K562 (cell line): ENCODE measurements around the gene IL20RB. TPM values are rescaled to one million over a fixed set of nuclear protein-coding genes. Genes with fewer than 3 reads are reported as not detected.

ENCODE experiments used
- ATAC-seq: fragments of 200-7000 bp; cut with Tn5 transposase; 3 replicates; pipeline ENCODE4 v1.9.1; 2020; ENCODE audit warnings: moderate library complexity
- BruUV-seq: library from RNA; stranded (reverse); fragments of 400-500 nt; replicated peaks from 2 replicates; lab custom pipeline; 2021; lab: Mats Ljungman, UMichigan
- CTCF ChIA-PET: fragments of 300-600 bp; formaldehyde crosslinking; extraction: SDS; loops from one replicate; lab custom pipeline; 2021; ENCODE audit warnings: low intra/inter-chr PET ratio; lab: Yijun Ruan, JAX
- POLR2A ChIA-PET: fragments of 300-600, 350-650 bp; sonication (Branson Sonifier 250); formaldehyde crosslinking; extraction: SDS; loops from one replicate; lab custom pipeline; 2021; ENCODE audit warnings: antibody characterized with exemption, inconsistent platforms; lab: Yijun Ruan, JAX
- DNase-seq, 4 experiments: peaks; one replicate each; pipeline versions ENCODE4 v3.0.0 to v3.0.0-alpha.2; 2011 to 2018; ENCODE audit warnings: low spot score in 3 of 4, mixed read lengths in 3 of 4; ENCODE audit errors: extremely low read depth in 1 of 4
- FAIRE-seq: peaks from 2 replicates; lab custom pipeline; 2011; peaks lifted over from hg19 to GRCh38; lab: Jason Lieb, UNC
- H2AFZ ChIP-seq: 2 replicates; pipeline ENCODE4 v1.6.0; 2011; ENCODE audit warnings: low read depth, low read length, control low read depth, inconsistent platforms
- H3K27ac ChIP-seq: fragments of 200-600 bp; 3 replicates; pipeline ENCODE4 v1.8.0; 2011; ENCODE audit warnings: low read depth, mild to moderate bottlenecking, control low read depth, inconsistent platforms, low read length, moderate library complexity, mixed read lengths; ENCODE audit errors: extremely low read depth
- H3K27me3 ChIP-seq, 2 experiments: fragments of 300-600 bp in 1 of 2; 2 replicates in 1 of 2; 3 replicates in 1 of 2; pipeline versions ENCODE4 v1.6.0 to v1.8.0; 2011; ENCODE audit warnings: inconsistent platforms in 2 of 2, low read length in 2 of 2, mild to moderate bottlenecking in 1 of 2, mixed read lengths in 1 of 2, moderate library complexity in 1 of 2; ENCODE audit not compliant: control insufficient read depth in 2 of 2, insufficient read depth in 2 of 2
- H3K36me3 ChIP-seq: fragments of 300-600 bp; 3 replicates; pipeline ENCODE4 v1.8.0; 2011; ENCODE audit warnings: mild to moderate bottlenecking, low read length, inconsistent platforms; ENCODE audit not compliant: control insufficient read depth, insufficient read depth
- H3K4me1 ChIP-seq, 2 experiments: fragments of 200-600 bp in 1 of 2; replicated peaks in 1 of 2; 2 replicates in 1 of 2; 3 replicates in 1 of 2; pipeline versions ENCODE4 v1.5.1 to v1.8.0; 2011; ENCODE audit warnings: inconsistent platforms in 2 of 2, low read length in 2 of 2, mild to moderate bottlenecking in 1 of 2, mixed read lengths in 1 of 2, moderate library complexity in 1 of 2; ENCODE audit not compliant: control insufficient read depth in 2 of 2, insufficient read depth in 2 of 2
- H3K4me2 ChIP-seq: 2 replicates; pipeline ENCODE4 v1.6.1; 2011; ENCODE audit warnings: low read length, control low read depth, inconsistent platforms, mixed read lengths; ENCODE audit not compliant: insufficient read depth
- H3K4me3 ChIP-seq: fragments of 200-600 bp; sonication (generic), shearing (Covaris generic); 2 replicates; pipeline ENCODE4 v1.5.1; 2016; ENCODE audit warnings: control low read depth, inconsistent platforms
- H3K79me2 ChIP-seq: fragments of 200-600 bp; 3 replicates; pipeline ENCODE4 v1.8.0; 2011; ENCODE audit warnings: low read length, inconsistent platforms; ENCODE audit not compliant: control insufficient read depth, insufficient read depth
- H3K9ac ChIP-seq, 2 experiments: 2 replicates each; pipeline versions ENCODE4 v1.6.0 to v1.6.1; 2011; ENCODE audit warnings: low read depth in 2 of 2, low read length in 2 of 2, control low read depth in 1 of 2, inconsistent platforms in 1 of 2, mild to moderate bottlenecking in 1 of 2, mixed read lengths in 1 of 2; ENCODE audit not compliant: insufficient read depth in 1 of 2
- H3K9me1 ChIP-seq: one replicate; pipeline ENCODE4 v1.6.0; 2011; ENCODE audit warnings: inconsistent platforms, mild to moderate bottlenecking, low read length, moderate library complexity; ENCODE audit not compliant: control insufficient read depth, insufficient read depth
- H3K9me3 ChIP-seq: replicated peaks from 2 replicates; pipeline ENCODE4 v1.5.1; 2011; ENCODE audit warnings: low read depth, low read length, inconsistent platforms; ENCODE audit not compliant: control insufficient read depth, insufficient read depth
- H4K20me1 ChIP-seq: replicated peaks from 2 replicates; pipeline ENCODE4 v1.6.1; 2011; ENCODE audit warnings: low read length, inconsistent platforms, mixed read lengths; ENCODE audit not compliant: control insufficient read depth, insufficient read depth
- CAMTA2 ChIP-seq: fragments of 250-450 bp; sonication (Bioruptor Pico); conservative IDR thresholded peaks from 2 replicates; pipeline ENCODE4 v1.5.1; 2022
- CHD2 ChIP-seq: IDR thresholded peaks from 2 replicates; pipeline ENCODE4 v1.6.1; 2011; ENCODE audit warnings: low read depth, low read length
- MBD2 ChIP-seq: sonication (generic); IDR thresholded peaks from 2 replicates; pipeline ENCODE4 v1.6.1; 2016; ENCODE audit warnings: low read depth, borderline replicate concordance
- NFATC3 ChIP-seq: fragments of 450-650 bp; IDR thresholded peaks from 2 replicates; pipeline ENCODE4 v1.6.1; 2017; ENCODE audit warnings: mild to moderate bottlenecking
- PTTG1 ChIP-seq: fragments of 450-650 bp; IDR thresholded peaks from 2 replicates; pipeline ENCODE4 v1.6.1; 2016; ENCODE audit warnings: low read depth, mild to moderate bottlenecking, missing genetic modification characterization, missing compliant biosample characterization
- U2AF1 ChIP-seq: fragments of 200-400 bp; formaldehyde crosslinking; optimal IDR thresholded peaks from 2 replicates; pipeline ENCODE3; 2017; ENCODE audit warnings: mild to moderate bottlenecking, low read depth, low read length, moderate library complexity
- WGBS: fragments of 100-300 bp; shearing (Covaris generic); methylation state at CpG from one replicate; pipeline ENCODE4 v1.1.6; 2016; ENCODE audit warnings: low coverage, mixed read lengths; ENCODE audit not compliant: insufficient coverage; ENCODE audit errors: missing lambda C conversion rate; 5-methylcytosine and 5-hydroxymethylcytosine counted together
- in situ Hi-C: fragments of 300-500 bp; cut with MboI; formaldehyde crosslinking; loops from 4 replicates; pipeline ENCODE4 v1.15.0; 2018; ENCODE audit warnings: inconsistent platforms, mixed read lengths
- intact Hi-C: fragments of 100-400 bp; cut with micrococcal nuclease; formaldehyde crosslinking; loops from 2 replicates; pipeline ENCODE4 v1.14.2; 2022
- polyA plus RNA-seq, 8 experiments: library from polyadenylated mRNA; depleted of rRNA in 4 of 8; stranded (reverse) in 5 of 8; unstranded in 3 of 8; fragments of >200 nt; fragmentation: Nextera tagmentation in 2 of 8; fragmentation: Illumina TruSeq in 1 of 8; extraction: Ambion mirVana in 2 of 8; extraction: Trizol in 1 of 8; gene quantifications; 2 replicates each; pipeline versions ENCODE4 v1.2.1 to v1.2.3, GENCODE V29; 2011 to 2014; ENCODE audit warnings: inconsistent platforms in 1 of 8, missing spikeins in 1 of 8
- total RNA-seq, 7 experiments: library from RNA; depleted of rRNA in 6 of 7; stranded (reverse); fragments of >200 nt in 6 of 7; fragmentation: Illumina TruSeq in 2 of 7; extraction: Trizol in 2 of 7; gene quantifications; 2 replicates each; pipeline versions ENCODE4 v1.2.1 to v1.2.3, GENCODE V29; 2011 to 2021; ENCODE audit warnings: low replicate concordance in 1 of 7
- TF ChIP-seq, protein P1 (sequence below): fragments of 250-450 bp; sonication (Bioruptor Pico); IDR thresholded peaks from 2 replicates; pipeline ENCODE4 v1.5.0; 2022; ENCODE audit warnings: mild to moderate bottlenecking
- TF ChIP-seq, protein P2 (sequence below): sonication (generic); formaldehyde crosslinking; IDR thresholded peaks from 2 replicates; pipeline ENCODE4 v1.8.1; 2023; ENCODE audit warnings: mild to moderate bottlenecking, missing genetic modification reagents, moderate library complexity
- TF ChIP-seq, protein P3 (sequence below): fragments of 450-650 bp; IDR thresholded peaks from 2 replicates; pipeline ENCODE4 v1.6.1; 2018; ENCODE audit not compliant: partially characterized antibody

IL20RB gene
- total and polyA plus RNA-seq, 9 of the 15 experiments (the other 6 are each of a cell fraction or from before 2014, with no cell fraction given) = 0.77 to 9.9 (median 6.1) TPM

DNA sequence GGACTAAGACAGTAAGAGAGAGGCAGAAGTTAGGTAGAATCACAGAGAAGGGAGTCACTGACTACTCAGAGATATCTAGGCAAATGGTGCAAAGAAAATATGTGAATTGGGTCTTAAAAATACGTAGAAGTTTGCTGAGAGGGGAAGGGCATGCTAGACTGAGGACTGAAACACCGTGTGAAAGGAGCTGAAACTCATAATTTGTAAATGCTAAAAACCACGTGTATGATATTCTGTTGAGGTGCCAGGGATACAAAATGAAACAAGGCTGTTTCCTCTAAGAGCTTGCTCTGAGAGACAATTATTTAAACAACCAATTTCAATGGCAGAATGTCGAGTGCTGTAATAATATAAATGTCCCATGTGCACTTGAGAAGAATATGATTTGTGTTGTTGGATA lies 48.6 kb upstream of the IL20RB start (continued):
- TF ChIP-seq CAMTA2 = no peak

DNA sequence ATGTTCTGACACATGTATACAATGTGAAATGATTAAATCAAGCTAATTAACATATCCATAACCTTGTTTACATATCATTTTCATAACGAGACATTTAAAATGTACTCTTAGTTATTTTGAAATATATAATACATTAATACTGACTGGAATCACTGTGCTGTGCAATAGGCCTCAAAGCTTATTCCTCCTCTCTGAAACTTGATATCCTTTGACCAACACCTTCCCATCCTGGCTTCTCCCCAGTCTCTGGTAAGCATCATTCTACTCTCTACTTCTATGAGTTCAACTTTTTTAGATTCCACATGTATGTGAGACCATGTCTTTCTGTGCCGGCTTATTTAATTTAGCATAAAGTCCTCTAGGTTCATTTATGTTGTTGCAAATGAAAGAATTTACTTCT lies 47.1 kb upstream of the IL20RB start:
- Histone ChIP-seq H2AFZ (no peak overlapping the region), H3K4me3 (no peak overlapping the region), H4K20me1 (peaks cover 4% of the 10 kb centered on the region), H3K27ac (no peak overlapping the region), H3K36me3 (no peaks in the 10 kb centered on the region), H3K27me3 (no peaks in the 10 kb centered on the region), H3K4me1 (peaks cover 11 to 15% of the 10 kb centered on the region in 2 experiments; a peak in 2 of 5 replicates), H3K9me1 (no peaks in the 10 kb centered on the region), H3K4me2 (no peak overlapping the region), H3K9me3 (no peaks in the 10 kb centered on the region)
- FAIRE-seq (no peak), ATAC-seq (no peak), DNase-seq (no peak)
- intact Hi-C loops (no loop called here), in situ Hi-C loops (no loop called here)
- CTCF ChIA-PET = no interaction called here
- POLR2A ChIA-PET = no interaction called here
- 90% methylated on average over 2 of the region's 2 CpGs for WGBS
- BruUV-seq = no TSS peak
- no peak for TF ChIP-seq PTTG1 (tag)
- TF ChIP-seq NFATC3 = no peak
- TF ChIP-seq MBD2 = no peak
- no peak for TF ChIP-seq U2AF1
- TF ChIP-seq, protein P1, sequence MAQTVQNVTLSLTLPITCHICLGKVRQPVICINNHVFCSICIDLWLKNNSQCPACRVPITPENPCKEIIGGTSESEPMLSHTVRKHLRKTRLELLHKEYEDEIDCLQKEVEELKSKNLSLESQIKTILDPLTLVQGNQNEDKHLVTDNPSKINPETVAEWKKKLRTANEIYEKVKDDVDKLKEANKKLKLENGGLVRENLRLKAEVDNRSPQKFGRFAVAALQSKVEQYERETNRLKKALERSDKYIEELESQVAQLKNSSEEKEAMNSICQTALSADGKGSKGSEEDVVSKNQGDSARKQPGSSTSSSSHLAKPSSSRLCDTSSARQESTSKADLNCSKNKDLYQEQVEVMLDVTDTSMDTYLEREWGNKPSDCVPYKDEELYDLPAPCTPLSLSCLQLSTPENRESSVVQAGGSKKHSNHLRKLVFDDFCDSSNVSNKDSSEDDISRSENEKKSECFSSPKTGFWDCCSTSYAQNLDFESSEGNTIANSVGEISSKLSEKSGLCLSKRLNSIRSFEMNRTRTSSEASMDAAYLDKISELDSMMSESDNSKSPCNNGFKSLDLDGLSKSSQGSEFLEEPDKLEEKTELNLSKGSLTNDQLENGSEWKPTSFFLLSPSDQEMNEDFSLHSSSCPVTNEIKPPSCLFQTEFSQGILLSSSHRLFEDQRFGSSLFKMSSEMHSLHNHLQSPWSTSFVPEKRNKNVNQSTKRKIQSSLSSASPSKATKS (CRISPR knock-in tag) = no peak
- TF ChIP-seq, protein P2, sequence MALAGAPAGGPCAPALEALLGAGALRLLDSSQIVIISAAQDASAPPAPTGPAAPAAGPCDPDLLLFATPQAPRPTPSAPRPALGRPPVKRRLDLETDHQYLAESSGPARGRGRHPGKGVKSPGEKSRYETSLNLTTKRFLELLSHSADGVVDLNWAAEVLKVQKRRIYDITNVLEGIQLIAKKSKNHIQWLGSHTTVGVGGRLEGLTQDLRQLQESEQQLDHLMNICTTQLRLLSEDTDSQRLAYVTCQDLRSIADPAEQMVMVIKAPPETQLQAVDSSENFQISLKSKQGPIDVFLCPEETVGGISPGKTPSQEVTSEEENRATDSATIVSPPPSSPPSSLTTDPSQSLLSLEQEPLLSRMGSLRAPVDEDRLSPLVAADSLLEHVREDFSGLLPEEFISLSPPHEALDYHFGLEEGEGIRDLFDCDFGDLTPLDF (CRISPR knock-in tag) = no peak
- TF ChIP-seq, protein P3, sequence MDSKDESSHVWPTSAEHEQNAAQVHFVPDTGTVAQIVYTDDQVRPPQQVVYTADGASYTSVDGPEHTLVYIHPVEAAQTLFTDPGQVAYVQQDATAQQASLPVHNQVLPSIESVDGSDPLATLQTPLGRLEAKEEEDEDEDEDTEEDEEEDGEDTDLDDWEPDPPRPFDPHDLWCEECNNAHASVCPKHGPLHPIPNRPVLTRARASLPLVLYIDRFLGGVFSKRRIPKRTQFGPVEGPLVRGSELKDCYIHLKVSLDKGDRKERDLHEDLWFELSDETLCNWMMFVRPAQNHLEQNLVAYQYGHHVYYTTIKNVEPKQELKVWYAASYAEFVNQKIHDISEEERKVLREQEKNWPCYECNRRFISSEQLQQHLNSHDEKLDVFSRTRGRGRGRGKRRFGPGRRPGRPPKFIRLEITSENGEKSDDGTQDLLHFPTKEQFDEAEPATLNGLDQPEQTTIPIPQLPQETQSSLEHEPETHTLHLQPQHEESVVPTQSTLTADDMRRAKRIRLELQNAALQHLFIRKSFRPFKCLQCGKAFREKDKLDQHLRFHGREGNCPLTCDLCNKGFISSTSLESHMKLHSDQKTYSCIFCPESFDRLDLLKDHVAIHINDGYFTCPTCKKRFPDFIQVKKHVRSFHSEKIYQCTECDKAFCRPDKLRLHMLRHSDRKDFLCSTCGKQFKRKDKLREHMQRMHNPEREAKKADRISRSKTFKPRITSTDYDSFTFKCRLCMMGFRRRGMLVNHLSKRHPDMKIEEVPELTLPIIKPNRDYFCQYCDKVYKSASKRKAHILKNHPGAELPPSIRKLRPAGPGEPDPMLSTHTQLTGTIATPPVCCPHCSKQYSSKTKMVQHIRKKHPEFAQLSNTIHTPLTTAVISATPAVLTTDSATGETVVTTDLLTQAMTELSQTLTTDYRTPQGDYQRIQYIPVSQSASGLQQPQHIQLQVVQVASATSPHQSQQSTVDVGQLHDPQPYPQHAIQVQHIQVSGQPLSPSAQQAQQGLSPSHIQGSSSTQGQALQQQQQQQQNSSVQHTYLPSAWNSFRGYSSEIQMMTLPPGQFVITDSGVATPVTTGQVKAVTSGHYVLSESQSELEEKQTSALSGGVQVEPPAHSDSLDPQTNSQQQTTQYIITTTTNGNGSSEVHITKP = no peak
- no peak for TF ChIP-seq CHD2
- TF ChIP-seq, all 486 proteins: peak for 0
- H3K79me2 ChIP-seq = peaks cover 96% of the 10 kb centered on the region
- H3K9ac ChIP-seq = no peak overlapping the region
